SH-SY5Y (cell line): ENCODE results near the gene MPP2.

ENCODE experiments used
- GATA2 ChIP-seq: IDR thresholded peaks from 2 replicates; pipeline ENCODE4 v1.6.1; 2011; ENCODE audit warnings: mild to moderate bottlenecking, low read depth, low read length
- GATA3 ChIP-seq: IDR thresholded peaks from 2 replicates; pipeline ENCODE4 v1.6.1; 2011; ENCODE audit warnings: low read depth, mild to moderate bottlenecking, low read length, moderate library complexity

- no peak for TF ChIP-seq GATA3
- no peak for TF ChIP-seq GATA2
These were observed 54.8 kb downstream of the MPP2 start for GRCh38 chr17:43852571-43852970.
